ENCODE results near the gene NPAS3.

DNA sequence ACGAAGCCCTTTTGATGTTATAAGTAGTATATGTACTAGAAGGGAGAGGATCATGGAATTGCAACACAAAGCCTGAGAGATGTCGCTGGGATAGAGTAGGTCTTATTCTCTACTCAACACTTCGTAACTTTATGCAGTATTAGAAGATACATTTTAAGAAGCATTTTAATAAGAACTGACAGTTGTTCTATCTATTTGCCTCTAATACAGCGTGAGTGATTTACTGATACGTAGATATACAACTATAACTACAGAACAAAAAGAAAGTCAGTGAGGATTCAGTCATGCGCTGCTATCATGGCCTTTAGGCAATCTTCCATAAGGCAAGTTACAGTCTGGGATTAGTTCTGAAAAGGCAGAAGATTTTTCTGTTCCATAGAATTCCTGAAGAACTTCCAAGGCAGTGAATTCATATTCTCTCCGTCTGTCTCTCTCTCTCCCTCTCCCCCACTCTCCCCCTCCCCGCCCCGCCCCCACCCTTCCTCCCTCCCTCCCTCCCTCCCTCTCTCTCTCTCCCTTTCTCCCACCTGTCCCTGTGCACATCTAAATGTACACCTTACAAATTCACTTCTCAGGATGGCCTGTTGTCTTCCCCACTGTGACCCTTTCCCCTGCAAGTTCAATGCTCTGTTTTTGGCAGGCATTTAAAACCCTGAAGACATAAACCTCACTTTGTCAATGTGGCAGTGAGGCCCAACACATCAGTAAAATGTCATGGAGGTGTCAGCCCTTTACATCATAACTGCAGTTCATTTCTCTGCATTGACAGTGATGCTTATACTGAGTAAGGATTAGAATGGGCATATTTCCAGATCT lies 541.6 kb downstream of the NPAS3 start:
- no peak for TF ChIP-seq GATA3 (IDR thresholded peaks at IDR 0.05; ENCODE audit: low read depth, low read length)
- no peak for TF ChIP-seq GATA2 (IDR thresholded peaks at IDR 0.05; ENCODE audit: low read depth, low read length)
